ENCODE measurements around the gene RPN1. TPM values are rescaled to one million over a fixed set of nuclear protein-coding genes. Genes with fewer than 3 reads are reported as not detected.

The RPN1 gene
- total and polyA plus RNA-seq, 2 donors (not counting 3 experiments of a cell fraction or from before 2014, with no cell fraction given) = 250 to 266 TPM

GRCh38 chr3:128624526-128625138, 26.0 kb downstream of the RPN1 start:
- peaks cover 33 to 52% of the 10 kb centered on the region in 2 experiments for H3K36me3 ChIP-seq (ENCODE audit: control insufficient read depth in 2 of 2, extremely low read depth in 1 of 2, insufficient read depth in 2 of 2, low read length in 2 of 2)
- peaks cover 37% of the 10 kb centered on the region for H3K4me1 ChIP-seq (ENCODE audit: control insufficient read depth, extremely low read depth, insufficient read depth, low read length)
- H3K9me1 ChIP-seq (replicated peaks; ENCODE audit: control insufficient read depth, extremely low read depth, insufficient read depth, low read length) = no peaks in the 10 kb centered on the region
- no peak overlapping the region for H3K4me3 ChIP-seq (replicated peaks in 1 of 3; ENCODE audit: insufficient read depth in 1 of 3, low read depth in 1 of 3, low read length in 3 of 3)
- H3K79me2 ChIP-seq (ENCODE audit: control insufficient read depth, insufficient read depth, low read length) = peaks cover 51% of the 10 kb centered on the region
- no peak overlapping the region for H3K9ac ChIP-seq (replicated peaks; ENCODE audit: extremely low read depth, insufficient read depth, low read length)
- peak overlapping the region; percentile 12 for H3K27ac ChIP-seq (ENCODE audit: insufficient read depth, low read depth, low read length)
- dilution Hi-C loops (cut with MboI; ENCODE audit: extremely low pct_ligation_motif_present, low sequenced_read_pairs) = no loop called here
- H3K9me3 ChIP-seq (replicated peaks; ENCODE audit: control insufficient read depth, insufficient read depth, low read length) = no peaks in the 10 kb centered on the region
- DNase-seq (ENCODE audit: low read depth, low spot score) (peak; percentile 55), FAIRE-seq (peak; percentile 28)
- no peaks in the 10 kb centered on the region for H4K20me1 ChIP-seq (replicated peaks; ENCODE audit: control insufficient read depth, extremely low read depth, insufficient read depth, low read length)
- intact Hi-C loops (cut with micrococcal nuclease) = no loop called here
- H2AFZ ChIP-seq (ENCODE audit: low read depth, low read length) = no peak overlapping the region
- POLR2A ChIA-PET = no interaction called here
- no TSS peak for BruUV-seq (replicated peaks)
- no peak overlapping the region for H3K4me2 ChIP-seq (ENCODE audit: insufficient read depth, low read length)
- TF ChIP-seq MAX (IDR thresholded peaks at IDR 0.05; ENCODE audit: insufficient read depth, insufficient read length) (no peak), POLR2A (IDR thresholded peaks at IDR 0.05; ENCODE audit: low read depth, low read length) (no peak), JUN (IDR thresholded peaks at IDR 0.05; ENCODE audit: borderline replicate concordance, insufficient read depth, insufficient read length, low read depth) (no peak), CTCF (IDR thresholded peaks at IDR 0.05; ENCODE audit: extremely low read depth in 1 of 2, insufficient read depth in 1 of 2, low read depth in 1 of 2, low read length in 2 of 2) (no peak), FOS (IDR thresholded peaks at IDR 0.05; ENCODE audit: borderline replicate concordance, insufficient read depth, low read length) (no peak), EZH2 (IDR thresholded peaks at IDR 0.05; ENCODE audit: borderline replicate concordance, low read depth, low read length, severe bottlenecking) (no peak), GATA2 (IDR thresholded peaks at IDR 0.05; ENCODE audit: insufficient read depth, insufficient read length, low read depth, low read length) (no peak), MYC (IDR thresholded peaks at IDR 0.05; ENCODE audit: low read depth, low read length) (no peak)
- H3K27me3 ChIP-seq (ENCODE audit: control insufficient read depth in 2 of 2, insufficient read depth in 2 of 2, low read length in 2 of 2) = no peaks in the 10 kb centered on the region
- CTCF ChIA-PET = interaction anchor here (1.0 kb wide), 1 partner anchor 221 kb away, joined by 3 read pairs; no protein-coding TSS in a partner anchor
